HG03354 (cell line): ENCODE measurements around the gene CRACDL.
"Not testable (repeated sequence)": the region's sequence is repeated elsewhere in the genome, so short reads cannot be mapped to it uniquely, and the experiment has no call there.

Experiments
- ATAC-seq: cut with Tn5 transposase; IDR thresholded peaks from one replicate; pipeline ENCODE4 v1.9.1; 2021; ENCODE audit warnings: mild to moderate bottlenecking; ENCODE audit not compliant: unreplicated experiment, poor library complexity, severe bottlenecking

Gene CRACDL

GRCh38 chr2:98769114-98769476 lies 166.9 kb downstream of the CRACDL start:
- ATAC-seq = no peak

- ATAC-seq = no peak
Measured at GRCh38 chr2:98768384-98769113, 167.5 kb downstream of the CRACDL start.

- no peak for ATAC-seq
Measured at GRCh38 chr2:98764499-98764898, 171.5 kb downstream of the CRACDL start.

GRCh38 chr2:98763209-98763951 lies 172.6 kb downstream of the CRACDL start:
- ATAC-seq = no peak

- no peak for ATAC-seq
Measured at GRCh38 chr2:98761909-98762308, 174.1 kb downstream of the CRACDL start.

GRCh38 chr2:98761267-98761781 lies 174.7 kb downstream of the CRACDL start:
- ATAC-seq = no peak

GRCh38 chr2:98759827-98760625 lies 176.0 kb downstream of the CRACDL start:
- no peak for ATAC-seq

- no peak for ATAC-seq
Measured at GRCh38 chr2:98759338-98759737, 176.7 kb downstream of the CRACDL start.

GRCh38 chr2:98757904-98758421 lies 178.1 kb downstream of the CRACDL start:
- ATAC-seq = peak; percentile 86

- ATAC-seq = no peak
Measured at GRCh38 chr2:98753801-98754200, 182.2 kb downstream of the CRACDL start.

GRCh38 chr2:98752711-98753110 lies 183.3 kb downstream of the CRACDL start:
- ATAC-seq = not testable (repeated sequence)

- ATAC-seq = no peak
Measured at GRCh38 chr2:98751748-98752147, 184.3 kb downstream of the CRACDL start.

GRCh38 chr2:98750593-98751282 lies 185.3 kb downstream of the CRACDL start:
- no peak for ATAC-seq

- no peak for ATAC-seq
Measured at GRCh38 chr2:98749066-98749450, 187.0 kb downstream of the CRACDL start.

- ATAC-seq = no peak
Measured at GRCh38 chr2:98748292-98749065, 187.5 kb downstream of the CRACDL start.

- no peak for ATAC-seq
Measured at GRCh38 chr2:98747888-98748287, 188.1 kb downstream of the CRACDL start.

GRCh38 chr2:98746426-98746825 lies 189.6 kb downstream of the CRACDL start:
- no peak for ATAC-seq

GRCh38 chr2:98744595-98744994 lies 191.4 kb downstream of the CRACDL start:
- no peak for ATAC-seq
